ENCODE measurements around the gene COL8A2. TPM values are rescaled to one million over a fixed set of nuclear protein-coding genes. Genes with fewer than 3 reads are reported as not detected.

COL8A2 gene
- polyA plus RNA-seq (2013): 0.25 and 0.27 TPM in 2 replicates

- Histone ChIP-seq H3K9me3 (ENCODE audit: insufficient read depth, low read depth, low read length) (peaks cover 3% of the 10 kb centered on the region), H3K79me2 (ENCODE audit: control insufficient read depth, insufficient read depth, low read length, poor library complexity) (no peaks in the 10 kb centered on the region), H3K4me3 (ENCODE audit: low read depth, low read length) (no peak within 1 kb of the TSS), H2AK5ac (ENCODE audit: low read length) (no peak within 1 kb of the TSS), H3K23ac (ENCODE audit: low read length) (no peak within 1 kb of the TSS), H3K4ac (ENCODE audit: low read depth, low read length) (no peak within 1 kb of the TSS), H3K9ac (ENCODE audit: low read length) (no peak within 1 kb of the TSS), H3K4me1 (ENCODE audit: control insufficient read depth in 1 of 2, insufficient read depth in 2 of 2, low read length in 2 of 2) (peaks cover 0 to 4% of the 10 kb centered on the region in 2 experiments), H3K36me3 (ENCODE audit: control insufficient read depth in 1 of 2, insufficient read depth in 2 of 2, low read length in 2 of 2) (no peaks in the 10 kb centered on the region), H3K18ac (ENCODE audit: low read length) (no peak within 1 kb of the TSS), H2AFZ (ENCODE audit: insufficient read depth, low read length, poor library complexity) (peak within 1 kb of the TSS; percentile 56), H4K8ac (ENCODE audit: low read depth, low read length) (no peak within 1 kb of the TSS), H2BK5ac (ENCODE audit: low read depth, low read length, poor library complexity) (no peak within 1 kb of the TSS), H3K27me3 (ENCODE audit: insufficient read depth, low read length) (peaks cover 32% of the 10 kb centered on the region), H2BK12ac (ENCODE audit: low read length) (no peak within 1 kb of the TSS), H3K27ac (ENCODE audit: low read depth, low read length) (no peak within 1 kb of the TSS), H3K4me2 (ENCODE audit: low read length) (peak within 1 kb of the TSS; percentile 53), H2BK120ac (ENCODE audit: insufficient read depth, low read length, poor library complexity) (no peak within 1 kb of the TSS), H3K14ac (ENCODE audit: low read length) (peak within 1 kb of the TSS; percentile 11), H4K91ac (ENCODE audit: low read depth, low read length) (no peak within 1 kb of the TSS), H3K79me1 (ENCODE audit: low read length) (no peaks in the 10 kb centered on the region), H4K12ac (ENCODE audit: low read depth, low read length) (peak within 1 kb of the TSS; percentile 11)
- DNase-seq: no peak
- WGBS (ENCODE audit: extremely low coverage, insufficient coverage, insufficient read length): no CpG with 5 or more reads among the region's 77 CpGs
Observed at GRCh38 chr1:36125129-36125991, at the start of gene COL8A2. Gene COL8A2, minus strand, starts transcription at chr1:36125222. Its CDS starts 24,980 bp downstream, at chr1:36100242.

- H3K79me1 ChIP-seq (ENCODE audit: low read length): no peaks in the 10 kb centered on the region
- H2BK12ac ChIP-seq (ENCODE audit: low read length): no peak overlapping the region
- DNase-seq: no peak
- no peak overlapping the region for H2AK5ac ChIP-seq (ENCODE audit: low read length)
- no peaks in the 10 kb centered on the region for H3K27me3 ChIP-seq (ENCODE audit: insufficient read depth, low read length)
- H3K4me1 ChIP-seq (ENCODE audit: control insufficient read depth in 1 of 2, insufficient read depth in 2 of 2, low read length in 2 of 2): peaks cover 4 to 6% of the 10 kb centered on the region in 2 experiments
- H2BK5ac ChIP-seq (ENCODE audit: low read depth, low read length, poor library complexity): no peak overlapping the region
- H3K4me2 ChIP-seq (ENCODE audit: low read length): no peak overlapping the region
- H3K18ac ChIP-seq (ENCODE audit: low read length): no peak overlapping the region
- H2AFZ ChIP-seq (ENCODE audit: insufficient read depth, low read length, poor library complexity): no peak overlapping the region
- H3K27ac ChIP-seq (ENCODE audit: low read depth, low read length): no peak overlapping the region
- H3K23ac ChIP-seq (ENCODE audit: low read length): no peak overlapping the region
- no peak overlapping the region for H4K12ac ChIP-seq (ENCODE audit: low read depth, low read length)
- peaks cover 84 to 94% of the 10 kb centered on the region in 2 experiments for H3K36me3 ChIP-seq (ENCODE audit: control insufficient read depth in 1 of 2, insufficient read depth in 2 of 2, low read length in 2 of 2)
- no peak overlapping the region for H4K91ac ChIP-seq (ENCODE audit: low read depth, low read length)
- no peak overlapping the region for H3K9ac ChIP-seq (ENCODE audit: low read length)
- WGBS (ENCODE audit: extremely low coverage, insufficient coverage, insufficient read length): no CpG with 5 or more reads among the region's 11 CpGs
- no peak overlapping the region for H4K8ac ChIP-seq (ENCODE audit: low read depth, low read length)
- no peak overlapping the region for H3K4ac ChIP-seq (ENCODE audit: low read depth, low read length)
- H3K9me3 ChIP-seq (ENCODE audit: insufficient read depth, low read depth, low read length): no peaks in the 10 kb centered on the region
- no peak overlapping the region for H3K14ac ChIP-seq (ENCODE audit: low read length)
- H3K79me2 ChIP-seq (ENCODE audit: control insufficient read depth, insufficient read depth, low read length, poor library complexity): no peaks in the 10 kb centered on the region
- no peak overlapping the region for H3K4me3 ChIP-seq (ENCODE audit: low read depth, low read length)
- no peak overlapping the region for H2BK120ac ChIP-seq (ENCODE audit: insufficient read depth, low read length, poor library complexity)
Observed at GRCh38 chr1:36174713-36175112, 49.7 kb upstream of the COL8A2 start.

GRCh38 chr1:36172983-36173382 is 48.0 kb upstream of the COL8A2 start:
- H3K23ac ChIP-seq (ENCODE audit: low read length): no peak overlapping the region
- H4K8ac ChIP-seq (ENCODE audit: low read depth, low read length): no peak overlapping the region
- no peak overlapping the region for H2BK120ac ChIP-seq (ENCODE audit: insufficient read depth, low read length, poor library complexity)
- H2BK12ac ChIP-seq (ENCODE audit: low read length): no peak overlapping the region
- H4K91ac ChIP-seq (ENCODE audit: low read depth, low read length): no peak overlapping the region
- no peak overlapping the region for H2AFZ ChIP-seq (ENCODE audit: insufficient read depth, low read length, poor library complexity)
- no peaks in the 10 kb centered on the region for H3K9me3 ChIP-seq (ENCODE audit: insufficient read depth, low read depth, low read length)
- H3K4me3 ChIP-seq (ENCODE audit: low read depth, low read length): no peak overlapping the region
- no peak for DNase-seq
- no peak overlapping the region for H2BK5ac ChIP-seq (ENCODE audit: low read depth, low read length, poor library complexity)
- H3K79me1 ChIP-seq (ENCODE audit: low read length): no peaks in the 10 kb centered on the region
- H4K12ac ChIP-seq (ENCODE audit: low read depth, low read length): no peak overlapping the region
- H3K14ac ChIP-seq (ENCODE audit: low read length): no peak overlapping the region
- no peak overlapping the region for H2AK5ac ChIP-seq (ENCODE audit: low read length)
- no peak overlapping the region for H3K9ac ChIP-seq (ENCODE audit: low read length)
- peaks cover 3% of the 10 kb centered on the region for H3K79me2 ChIP-seq (ENCODE audit: control insufficient read depth, insufficient read depth, low read length, poor library complexity)
- no peak overlapping the region for H3K4me2 ChIP-seq (ENCODE audit: low read length)
- H3K4me1 ChIP-seq (ENCODE audit: control insufficient read depth in 1 of 2, insufficient read depth in 2 of 2, low read length in 2 of 2): peaks cover 0 to 6% of the 10 kb centered on the region in 2 experiments
- no peak overlapping the region for H3K27ac ChIP-seq (ENCODE audit: low read depth, low read length)
- no peak overlapping the region for H3K4ac ChIP-seq (ENCODE audit: low read depth, low read length)
- H3K27me3 ChIP-seq (ENCODE audit: insufficient read depth, low read length): no peaks in the 10 kb centered on the region
- H3K36me3 ChIP-seq (ENCODE audit: control insufficient read depth in 1 of 2, insufficient read depth in 2 of 2, low read length in 2 of 2): peaks cover 74 to 85% of the 10 kb centered on the region in 2 experiments
- no peak overlapping the region for H3K18ac ChIP-seq (ENCODE audit: low read length)
- no CpG with 5 or more reads among the region's 2 CpGs for WGBS (ENCODE audit: extremely low coverage, insufficient coverage, insufficient read length)

GRCh38 chr1:36172017-36172747 is 47.2 kb upstream of the COL8A2 start:
- Histone ChIP-seq H3K23ac (ENCODE audit: low read length) (no peak overlapping the region), H3K27ac (ENCODE audit: low read depth, low read length) (no peak overlapping the region), H2AFZ (ENCODE audit: insufficient read depth, low read length, poor library complexity) (no peak overlapping the region), H2BK5ac (ENCODE audit: low read depth, low read length, poor library complexity) (no peak overlapping the region), H3K79me1 (ENCODE audit: low read length) (no peaks in the 10 kb centered on the region), H3K14ac (ENCODE audit: low read length) (no peak overlapping the region), H4K12ac (ENCODE audit: low read depth, low read length) (no peak overlapping the region), H2BK120ac (ENCODE audit: insufficient read depth, low read length, poor library complexity) (no peak overlapping the region), H4K8ac (ENCODE audit: low read depth, low read length) (no peak overlapping the region), H3K18ac (ENCODE audit: low read length) (peak overlapping the region; percentile 12), H3K4me1 (ENCODE audit: control insufficient read depth in 1 of 2, insufficient read depth in 2 of 2, low read length in 2 of 2) (peaks cover 0 to 4% of the 10 kb centered on the region in 2 experiments), H4K91ac (ENCODE audit: low read depth, low read length) (no peak overlapping the region), H3K4ac (ENCODE audit: low read depth, low read length) (no peak overlapping the region), H2AK5ac (ENCODE audit: low read length) (no peak overlapping the region), H3K9ac (ENCODE audit: low read length) (no peak overlapping the region), H3K27me3 (ENCODE audit: insufficient read depth, low read length) (no peaks in the 10 kb centered on the region), H3K4me2 (ENCODE audit: low read length) (no peak overlapping the region), H3K4me3 (ENCODE audit: low read depth, low read length) (no peak overlapping the region), H3K9me3 (ENCODE audit: insufficient read depth, low read depth, low read length) (no peaks in the 10 kb centered on the region), H2BK12ac (ENCODE audit: low read length) (no peak overlapping the region), H3K36me3 (ENCODE audit: control insufficient read depth in 1 of 2, insufficient read depth in 2 of 2, low read length in 2 of 2) (peaks cover 75 to 85% of the 10 kb centered on the region in 2 experiments), H3K79me2 (ENCODE audit: control insufficient read depth, insufficient read depth, low read length, poor library complexity) (peaks cover 3% of the 10 kb centered on the region)
- no peak for DNase-seq
- no CpG with 5 or more reads among the region's 21 CpGs for WGBS (ENCODE audit: extremely low coverage, insufficient coverage, insufficient read length)
